Stomach (tissue), 9 donors: ENCODE results near the gene NAA38. TPM values are rescaled to one million over a fixed set of nuclear protein-coding genes. Genes with fewer than 3 reads are reported as not detected.

ENCODE experiments used
- DNase-seq, 2 donors: peaks; one replicate each; pipeline versions ENCODE4 v3.0.0 to v3.0.0-alpha.2; 2013 to 2019
- H3K27ac ChIP-seq, 5 donors: fragments of 200-600 bp in 4 of 5; sonication (generic) in 4 of 5; one replicate each; pipeline ENCODE4 v1.5.1; 2013 to 2019; ENCODE audit warnings: mild to moderate bottlenecking in 1 of 5, moderate library complexity in 1 of 5
- H3K27me3 ChIP-seq, 3 donors: fragments of 200-600 bp; sonication (generic); one replicate each; pipeline ENCODE4 v1.5.1; 2017 to 2019; ENCODE audit warnings: mixed run types in 1 of 3
- H3K36me3 ChIP-seq, 4 donors: fragments of 200-600 bp; sonication (generic); 1 replicate in 3 of 4; 2 replicates in 1 of 4; pipeline ENCODE4 v1.5.1; 2016 to 2019
- H3K4me1 ChIP-seq, 4 donors: fragments of 200-600 bp; sonication (generic); one replicate each; pipeline ENCODE4 v1.5.1; 2016 to 2019
- H3K4me3 ChIP-seq, 4 donors: fragments of 200-600 bp; sonication (generic) in 3 of 4; one replicate each; pipeline ENCODE4 v1.5.1; 2016 to 2019; ENCODE audit warnings: mild to moderate bottlenecking in 1 of 4
- H3K9me3 ChIP-seq, 4 donors: fragments of 200-600 bp; sonication (generic); one replicate each; pipeline ENCODE4 v1.5.1; 2016 to 2019
- CTCF ChIP-seq, 7 experiments: fragments of 450-650 bp in 4 of 7; fragments of 200-600 bp in 3 of 7; sonication (generic) in 3 of 7; IDR thresholded peaks; one replicate each; pipeline ENCODE4 v1.5.1; 2016 to 2019; ENCODE audit warnings: antibody characterized with exemption in 7 of 7, control low read depth in 2 of 7, mild to moderate bottlenecking in 1 of 7
- EP300 ChIP-seq: sonication (generic); formaldehyde crosslinking; IDR thresholded peaks from one replicate; pipeline ENCODE4 v1.6.1; 2017; ENCODE audit warnings: antibody characterized with exemption
- POLR2A ChIP-seq, 4 donors: fragments of 450-650 bp; IDR thresholded peaks; one replicate each; pipeline ENCODE4 v1.6.1; 2016; ENCODE audit warnings: antibody characterized with exemption in 4 of 4, control low read depth in 2 of 4, mild to moderate bottlenecking in 1 of 4, moderate library complexity in 1 of 4
- POLR2AphosphoS5 ChIP-seq, 3 donors: sonication (generic); formaldehyde crosslinking; IDR thresholded peaks; one replicate each; pipeline ENCODE4 v1.6.1; 2016; ENCODE audit warnings: antibody characterized with exemption in 3 of 3
- whole genome bisulfite sequencing, 5 donors: extraction: QIAGEN DNeasy Blood & Tissue Kit in 3 of 5; methylation state at CpG; one replicate each; pipeline versions ENCODE4 v1.1.5 to v1.1.7; 2013 to 2018; 5-methylcytosine and 5-hydroxymethylcytosine counted together
- intact Hi-C: fragments of 100-400 bp; cut with DNase I; formaldehyde crosslinking; loops from one replicate; pipeline ENCODE4 v1.15.1; 2023; ENCODE audit warnings: low total_unique reads
- polyA plus RNA-seq, 3 donors: library from polyadenylated mRNA; stranded (reverse); fragments of 200-250 nt; gene quantifications; one replicate each; pipeline ENCODE4 v1.2.3, GENCODE V29; 2013
- small RNA-seq, 4 donors: library from RNA; depleted of rRNA; stranded (forward); fragments of <200 nt; gene quantifications; one replicate each; pipeline ENCODE3, GENCODE V24; 2016
- total RNA-seq, 5 donors: library from RNA; depleted of rRNA; stranded (reverse); fragments of >200 nt; gene quantifications; one replicate each; pipeline versions ENCODE4 v1.1.0 to v1.2.3, GENCODE V29; 2014 to 2016
- donor health status: healthy with polysubstance abuse.
- donor health status: Bipolar disorder and iron deficiency.
- donor health status: healthy.

Gene NAA38
- total and polyA plus RNA-seq, 8 donors = 42.0 to 281 (median 126) TPM

DNA sequence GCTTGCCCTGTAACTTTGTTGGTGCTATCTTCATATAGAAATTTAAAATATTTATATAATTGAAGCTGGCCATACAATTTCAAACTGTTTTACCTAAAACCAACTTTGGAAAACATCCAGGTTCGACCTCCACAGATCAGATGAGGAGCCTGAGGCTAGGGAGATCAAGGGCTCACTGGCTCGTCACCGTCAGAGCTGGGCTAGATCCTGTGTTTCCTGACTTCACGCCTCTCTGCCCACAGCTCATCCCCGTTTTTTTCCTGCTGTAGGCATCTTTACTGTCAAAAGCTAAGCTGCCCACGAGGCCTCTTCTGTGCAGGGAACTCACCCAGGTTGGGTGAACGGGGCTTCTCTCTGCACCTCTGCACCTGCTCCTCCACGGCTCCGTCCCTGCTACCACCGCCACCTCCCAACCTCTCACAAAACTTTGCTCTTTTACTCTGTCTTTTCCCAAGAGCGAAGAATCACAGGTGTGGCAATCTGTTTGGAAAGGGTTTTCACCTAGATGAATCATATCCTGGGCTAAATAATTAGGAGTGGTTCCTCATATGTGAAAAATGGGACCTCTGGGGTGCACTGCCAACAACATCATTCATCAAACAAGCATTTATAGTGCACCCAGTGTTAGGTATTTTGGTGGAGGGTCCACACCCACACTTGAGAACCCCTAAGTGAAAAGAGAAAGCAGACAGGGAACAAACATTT, 48.1 kb downstream of the NAA38 start:
- TF ChIP-seq POLR2A (IDR thresholded peaks at IDR 0.05) (no peak), POLR2AphosphoS5 (IDR thresholded peaks at IDR 0.05) (no peak), EP300 (no peak), CTCF (IDR thresholded peaks at IDR 0.05) (no peak)
- H3K27ac ChIP-seq = no peak overlapping the region
- H3K4me1 ChIP-seq = peaks cover 0 to 3% (median 1%) of the 10 kb centered on the region in 4 donors
- 62 to 75% (median 70%) methylated on average over 11 of the region's 11 CpGs for WGBS, 5 donors
- intact Hi-C loops = no loop called here
- DNase-seq = no peak
- H3K36me3 ChIP-seq = no peaks in the 10 kb centered on the region
- no peaks in the 10 kb centered on the region for H3K9me3 ChIP-seq
- H3K27me3 ChIP-seq = peaks cover 0 to 42% (median 3%) of the 10 kb centered on the region in 3 donors
- no peak overlapping the region for H3K4me3 ChIP-seq

DNA sequence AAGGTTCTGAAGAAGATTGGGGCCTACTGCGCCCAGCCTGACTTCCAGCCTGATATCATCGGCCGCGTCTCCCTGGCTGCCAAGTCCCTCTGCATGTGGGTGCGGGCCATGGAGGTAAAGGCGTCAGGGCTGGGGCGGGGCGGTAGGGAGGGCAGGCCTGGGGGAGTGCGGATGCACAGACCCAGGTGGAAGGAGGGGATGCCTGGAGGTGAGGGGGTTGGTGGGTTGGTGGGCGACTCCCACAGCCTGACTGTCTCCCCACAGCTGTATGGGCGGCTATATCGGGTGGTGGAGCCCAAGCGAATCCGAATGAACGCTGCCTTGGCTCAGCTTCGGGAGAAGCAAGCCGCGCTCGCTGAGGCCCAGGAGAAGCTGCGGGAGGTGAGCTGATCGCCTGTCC, 50.2 kb downstream of the NAA38 start:
- no peaks in the 10 kb centered on the region for H3K9me3 ChIP-seq
- intact Hi-C loops = no loop called here
- no peak for DNase-seq
- WGBS, 5 donors = 79 to 93% (median 88%) methylated on average over 20 to 21 of the region's 21 CpGs
- H3K4me3 ChIP-seq = no peak overlapping the region
- H3K36me3 ChIP-seq = no peaks in the 10 kb centered on the region
- no peak overlapping the region for H3K27ac ChIP-seq
- peaks cover 0 to 49% (median 3%) of the 10 kb centered on the region in 3 donors for H3K27me3 ChIP-seq
- TF ChIP-seq EP300 (no peak), POLR2A (IDR thresholded peaks at IDR 0.05) (no peak), CTCF (IDR thresholded peaks at IDR 0.05) (no peak), POLR2AphosphoS5 (IDR thresholded peaks at IDR 0.05) (no peak)
- peaks cover 0 to 8% (median 3%) of the 10 kb centered on the region in 4 donors for H3K4me1 ChIP-seq

Small RNA genes within 50 kb of the gene (small RNA-seq; reads per million reads assigned to genes)
- gene SCARNA21 = 0 to 1.4 (median 0.44) reads per million in 4 donors

Other genes starting within 250 kb of the NAA38 start
- 10 to 100 TPM; 11.0 to 33.3 (median 23.3) TPM for gene FXR2, start 242.7 kb downstream of the NAA38 start, total RNA-seq
- gene FXR2, start 242.7 kb downstream of the NAA38 start, polyA plus RNA-seq = 10 to 100 TPM; 22.7 to 28.5 (median 23.2) TPM
- gene SAT2, start 229.7 kb downstream of the NAA38 start, total RNA-seq = 100 to 1,000 TPM in 2 of 5 donors, 10 to 100 TPM in 3; 11.6 to 235 (median 42.6) TPM
- 100 to 1,000 TPM; 126 to 209 (median 184) TPM for gene SAT2, start 229.7 kb downstream of the NAA38 start, polyA plus RNA-seq
- gene SHBG, start 227.4 kb downstream of the NAA38 start, total RNA-seq = 1 to 10 TPM in 1 of 5 donors, not detected in 4; 1.2 TPM
- under 1 TPM in 2 of 3 donors, not detected in 1; 0.20 to 0.37 TPM for gene SHBG, start 227.4 kb downstream of the NAA38 start, polyA plus RNA-seq
- under 1 TPM in 2 of 5 donors, not detected in 3; 0.45 to 0.55 TPM for gene ATP1B2, start 206.6 kb downstream of the NAA38 start, total RNA-seq
- gene ATP1B2, start 206.6 kb downstream of the NAA38 start, polyA plus RNA-seq = under 1 TPM; 0.12 to 0.90 (median 0.76) TPM
- gene TP53, start 170.1 kb downstream of the NAA38 start, total RNA-seq = 10 to 100 TPM in 4 of 5 donors, 1 to 10 TPM in 1; 5.8 to 34.8 (median 25.2) TPM
- gene TP53, start 170.1 kb downstream of the NAA38 start, polyA plus RNA-seq = 10 to 100 TPM; 12.3 to 26.4 (median 13.0) TPM
- 1 to 10 TPM; 1.8 to 3.9 (median 2.9) TPM for gene WRAP53, start 169.1 kb downstream of the NAA38 start, total RNA-seq
- 10 to 100 TPM in 2 of 3 donors, 1 to 10 TPM in 1; 8.6 to 12.6 (median 11.6) TPM for gene WRAP53, start 169.1 kb downstream of the NAA38 start, polyA plus RNA-seq
- gene EFNB3, start 152.4 kb downstream of the NAA38 start, total RNA-seq = 1 to 10 TPM in 2 of 5 donors, under 1 TPM in 1, not detected in 2; 0.29 to 2.9 (median 2.2) TPM
- gene EFNB3, start 152.4 kb downstream of the NAA38 start, polyA plus RNA-seq = 1 to 10 TPM in 1 of 3 donors, under 1 TPM in 2; 0.31 to 1.6 (median 0.92) TPM
- gene DNAH2, start 139.8 kb downstream of the NAA38 start, total RNA-seq = 1 to 10 TPM in 1 of 5 donors, under 1 TPM in 3, not detected in 1; under 0.01 to 8.0 (median 0.24) TPM
- under 1 TPM in 2 of 3 donors, not detected in 1; 0.08 to 0.31 TPM for gene DNAH2, start 139.8 kb downstream of the NAA38 start, polyA plus RNA-seq
- 10 to 100 TPM in 4 of 5 donors, 1 to 10 TPM in 1; 7.5 to 27.2 (median 12.9) TPM for gene KDM6B, start 23.3 kb downstream of the NAA38 start, total RNA-seq
- gene KDM6B, start 23.3 kb downstream of the NAA38 start, polyA plus RNA-seq = 1 to 10 TPM; 4.6 to 9.6 (median 6.0) TPM
- 1 to 10 TPM in 3 of 5 donors, not detected in 2; 1.8 to 3.8 (median 3.5) TPM for gene TMEM88, start 2.5 kb downstream of the NAA38 start, total RNA-seq
- gene TMEM88, start 2.5 kb downstream of the NAA38 start, polyA plus RNA-seq = 10 to 100 TPM; 17.0 to 36.0 (median 17.4) TPM
- gene CYB5D1, start 444 bp upstream of the NAA38 start, total RNA-seq = 10 to 100 TPM in 1 of 5 donors, 1 to 10 TPM in 3, not detected in 1; 1.8 to 12.0 (median 3.3) TPM
- 1 to 10 TPM; 4.9 to 9.0 (median 5.3) TPM for gene CYB5D1, start 444 bp upstream of the NAA38 start, polyA plus RNA-seq
- gene CHD3, start 31.2 kb upstream of the NAA38 start, total RNA-seq = 100 to 1,000 TPM in 1 of 5 donors, 10 to 100 TPM in 4; 43.0 to 190 (median 60.7) TPM
- gene CHD3, start 31.2 kb upstream of the NAA38 start, polyA plus RNA-seq = 10 to 100 TPM; 51.9 to 97.3 (median 69.1) TPM
- 1 to 10 TPM in 4 of 5 donors, not detected in 1; 1.0 to 9.3 (median 6.0) TPM for gene RNF227, start 58.7 kb upstream of the NAA38 start, total RNA-seq
- 1 to 10 TPM; 1.1 to 3.4 (median 1.2) TPM for gene RNF227, start 58.7 kb upstream of the NAA38 start, polyA plus RNA-seq
- 1 to 10 TPM in 3 of 5 donors, under 1 TPM in 1, not detected in 1; 0.37 to 7.8 (median 4.9) TPM for gene KCNAB3, start 72.3 kb upstream of the NAA38 start, total RNA-seq
- 1 to 10 TPM in 1 of 3 donors, under 1 TPM in 2; 0.31 to 2.9 (median 0.87) TPM for gene KCNAB3, start 72.3 kb upstream of the NAA38 start, polyA plus RNA-seq
- 10 to 100 TPM; 20.2 to 90.7 (median 43.2) TPM for gene TRAPPC1, start 74.4 kb upstream of the NAA38 start, total RNA-seq
- 100 to 1,000 TPM; 111 to 148 (median 116) TPM for gene TRAPPC1, start 74.4 kb upstream of the NAA38 start, polyA plus RNA-seq
- gene CNTROB, start 74.6 kb upstream of the NAA38 start, total RNA-seq = 100 to 1,000 TPM in 1 of 5 donors, 10 to 100 TPM in 4; 12.9 to 146 (median 29.5) TPM
- 10 to 100 TPM; 15.3 to 24.2 (median 20.0) TPM for gene CNTROB, start 74.6 kb upstream of the NAA38 start, polyA plus RNA-seq
- gene GUCY2D, start 145.1 kb upstream of the NAA38 start, total RNA-seq = not detected
- gene GUCY2D, start 145.1 kb upstream of the NAA38 start, polyA plus RNA-seq = under 1 TPM in 1 of 3 donors, not detected in 2; 0.25 TPM
- 1 to 10 TPM in 4 of 5 donors, not detected in 1; 1.5 to 7.0 (median 2.6) TPM for gene ALOX15B, start 181.5 kb upstream of the NAA38 start, total RNA-seq
- gene ALOX15B, start 181.5 kb upstream of the NAA38 start, polyA plus RNA-seq = 10 to 100 TPM in 1 of 3 donors, 1 to 10 TPM in 2; 2.4 to 10.5 (median 3.1) TPM
- gene ALOX12B, start 230.2 kb upstream of the NAA38 start, total RNA-seq = not detected
- under 1 TPM in 1 of 3 donors, not detected in 2; 0.88 TPM for gene ALOX12B, start 230.2 kb upstream of the NAA38 start, polyA plus RNA-seq